ENCODE results near the gene NDC1.

Gene NDC1

GRCh38 chr1:53729456-53730223, 108.5 kb downstream of the NDC1 start:
- no peak for DNase-seq

- DNase-seq = no peak
These were observed 109.2 kb downstream of the NDC1 start for GRCh38 chr1:53728702-53729455.

GRCh38 chr1:53728196-53728595, 109.9 kb downstream of the NDC1 start:
- no peak for DNase-seq

GRCh38 chr1:53727461-53728092, 110.5 kb downstream of the NDC1 start:
- DNase-seq = no peak

- no peak for DNase-seq
These were observed 112.0 kb downstream of the NDC1 start for GRCh38 chr1:53726009-53726600.

- no peak for DNase-seq
These were observed 112.8 kb downstream of the NDC1 start for GRCh38 chr1:53725238-53725689.

GRCh38 chr1:53722025-53722424, 116.1 kb downstream of the NDC1 start:
- no peak for DNase-seq

GRCh38 chr1:53721088-53721487, 117.0 kb downstream of the NDC1 start:
- DNase-seq = no peak

GRCh38 chr1:53719469-53719868, 118.6 kb downstream of the NDC1 start:
- DNase-seq = no peak

GRCh38 chr1:53718443-53718842, 119.7 kb downstream of the NDC1 start:
- no peak for DNase-seq

- DNase-seq = no peak
These were observed 120.9 kb downstream of the NDC1 start for GRCh38 chr1:53717025-53717804.

GRCh38 chr1:53716150-53716549, 121.9 kb downstream of the NDC1 start:
- no peak for DNase-seq

- no peak for DNase-seq
These were observed 122.6 kb downstream of the NDC1 start for GRCh38 chr1:53715478-53715877.

Measured in T-helper 1 cell (primary cell).